Lower lobe of right lung (tissue), 2 donors: ENCODE measurements around the gene ZNF362. TPM values are rescaled to one million over a fixed set of nuclear protein-coding genes. Genes with fewer than 3 reads are reported as not detected.

Source experiments
- ATAC-seq, 2 donors: fragments of 200-7000 bp; cut with Tn5 transposase; one replicate each; pipeline ENCODE4 v1.9.1; 2020 to 2022; ENCODE audit warnings: mild to moderate bottlenecking in 2 of 2, moderate library complexity in 2 of 2
- DNase-seq: peaks from one replicate; pipeline ENCODE4 v3.0.0-alpha.2; 2020
- H3K27ac ChIP-seq: fragments of 200-600 bp; one replicate; pipeline ENCODE4 v1.8.0; 2022
- H3K27me3 ChIP-seq: fragments of 200-600 bp; one replicate; pipeline ENCODE4 v1.8.0; 2022; ENCODE audit warnings: low read depth
- H3K36me3 ChIP-seq: fragments of 200-600 bp; one replicate; pipeline ENCODE4 v1.8.0; 2022; ENCODE audit warnings: mild to moderate bottlenecking
- H3K4me1 ChIP-seq: fragments of 200-600 bp; one replicate; pipeline ENCODE4 v1.8.0; 2022
- H3K4me3 ChIP-seq: fragments of 200-600 bp; one replicate; pipeline ENCODE4 v1.8.0; 2022; ENCODE audit warnings: mild to moderate bottlenecking
- H3K9me3 ChIP-seq: fragments of 200-600 bp; one replicate; pipeline ENCODE4 v1.8.0; 2022
- intact Hi-C: fragments of 100-400 bp; cut with DNase I; formaldehyde crosslinking; loops from one replicate; pipeline ENCODE4 v1.11.0; 2022
- total RNA-seq: library from RNA; stranded (reverse); fragmentation: NEBNext Ultra II Directional; extraction: Animal tissue kit (Norgen Biotek cat#: 25700); gene quantifications from one replicate; pipeline ENCODE4 v1.2.1, GENCODE V29; 2021
- TF ChIP-seq, protein P1 (sequence below): fragments of 200-600 bp; IDR thresholded peaks from one replicate; pipeline ENCODE4 v1.8.0; 2022; ENCODE audit warnings: antibody characterized with exemption, mild to moderate bottlenecking
- donor health status: DM: no; HTN: yes; CAD: no; lungs with severe emphysema.

The ZNF362 gene
- total RNA-seq, 1 donor from 2014 or later = 30.7 TPM

- no peaks in the 10 kb centered on the region for H3K9me3 ChIP-seq
- intact Hi-C loops = no loop called here
- no peak for ATAC-seq
- H3K4me3 ChIP-seq = no peak overlapping the region
- H3K4me1 ChIP-seq = peaks cover 26% of the 10 kb centered on the region
- no peak for DNase-seq
- H3K27ac ChIP-seq = no peak overlapping the region
- H3K36me3 ChIP-seq = peaks cover 69% of the 10 kb centered on the region
- TF ChIP-seq, protein P1, sequence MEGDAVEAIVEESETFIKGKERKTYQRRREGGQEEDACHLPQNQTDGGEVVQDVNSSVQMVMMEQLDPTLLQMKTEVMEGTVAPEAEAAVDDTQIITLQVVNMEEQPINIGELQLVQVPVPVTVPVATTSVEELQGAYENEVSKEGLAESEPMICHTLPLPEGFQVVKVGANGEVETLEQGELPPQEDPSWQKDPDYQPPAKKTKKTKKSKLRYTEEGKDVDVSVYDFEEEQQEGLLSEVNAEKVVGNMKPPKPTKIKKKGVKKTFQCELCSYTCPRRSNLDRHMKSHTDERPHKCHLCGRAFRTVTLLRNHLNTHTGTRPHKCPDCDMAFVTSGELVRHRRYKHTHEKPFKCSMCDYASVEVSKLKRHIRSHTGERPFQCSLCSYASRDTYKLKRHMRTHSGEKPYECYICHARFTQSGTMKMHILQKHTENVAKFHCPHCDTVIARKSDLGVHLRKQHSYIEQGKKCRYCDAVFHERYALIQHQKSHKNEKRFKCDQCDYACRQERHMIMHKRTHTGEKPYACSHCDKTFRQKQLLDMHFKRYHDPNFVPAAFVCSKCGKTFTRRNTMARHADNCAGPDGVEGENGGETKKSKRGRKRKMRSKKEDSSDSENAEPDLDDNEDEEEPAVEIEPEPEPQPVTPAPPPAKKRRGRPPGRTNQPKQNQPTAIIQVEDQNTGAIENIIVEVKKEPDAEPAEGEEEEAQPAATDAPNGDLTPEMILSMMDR = no peak
- no peaks in the 10 kb centered on the region for H3K27me3 ChIP-seq
Observed at GRCh38 chr1:33323663-33324477, 67.6 kb downstream of the ZNF362 start.

DNA sequence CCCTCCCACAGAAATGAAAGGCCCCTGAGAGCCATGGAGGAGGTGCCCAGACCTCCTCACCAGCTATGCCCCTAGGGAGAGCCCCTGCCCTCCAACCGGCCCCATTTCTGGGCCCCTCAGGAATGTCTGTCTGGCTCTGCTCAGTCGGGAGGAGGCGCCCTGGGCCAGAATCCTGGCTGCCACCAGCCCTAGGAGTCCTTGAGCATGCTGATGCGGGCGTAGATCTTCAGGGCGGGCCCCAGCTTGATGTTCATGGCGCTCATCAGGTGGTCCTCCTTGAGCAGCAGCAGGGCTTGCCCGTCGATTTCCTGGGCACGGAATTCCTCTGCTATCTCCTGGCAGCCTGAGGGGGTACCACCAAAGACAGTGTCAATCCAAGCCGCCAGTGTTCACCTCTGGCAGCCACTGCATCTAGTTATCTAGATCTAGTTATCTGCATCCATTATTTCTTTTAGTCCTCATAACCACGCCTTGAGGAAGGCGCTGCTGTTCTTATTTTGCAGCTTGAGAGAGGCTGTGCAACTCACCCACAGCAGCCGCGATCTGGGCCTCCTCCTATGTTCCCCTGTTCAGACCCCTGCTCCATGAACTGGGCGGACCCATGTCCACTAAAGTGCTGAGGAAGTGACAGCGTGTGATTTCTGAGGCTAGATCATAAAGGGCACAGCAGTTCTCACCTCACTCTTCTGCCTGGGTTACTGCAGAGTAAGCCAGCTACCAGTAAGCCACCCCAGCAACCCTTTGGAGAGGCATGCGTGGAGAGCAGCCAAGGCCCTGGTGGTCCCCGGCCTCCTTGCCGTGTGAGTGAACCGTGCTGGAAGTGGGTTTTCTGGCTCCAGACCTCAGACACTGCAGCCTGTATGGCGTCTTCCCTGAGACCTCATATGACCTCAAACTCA, 68.6 kb downstream of the ZNF362 start:
- peak overlapping the region; percentile 36 for H3K27ac ChIP-seq
- H3K9me3 ChIP-seq = no peaks in the 10 kb centered on the region
- peaks cover 29% of the 10 kb centered on the region for H3K4me1 ChIP-seq
- no peak for ATAC-seq
- no peak for DNase-seq
- peaks cover 79% of the 10 kb centered on the region for H3K36me3 ChIP-seq
- intact Hi-C loops = no loop called here
- no peaks in the 10 kb centered on the region for H3K27me3 ChIP-seq
- no peak overlapping the region for H3K4me3 ChIP-seq
- TF ChIP-seq, protein P1 = no peak

DNA sequence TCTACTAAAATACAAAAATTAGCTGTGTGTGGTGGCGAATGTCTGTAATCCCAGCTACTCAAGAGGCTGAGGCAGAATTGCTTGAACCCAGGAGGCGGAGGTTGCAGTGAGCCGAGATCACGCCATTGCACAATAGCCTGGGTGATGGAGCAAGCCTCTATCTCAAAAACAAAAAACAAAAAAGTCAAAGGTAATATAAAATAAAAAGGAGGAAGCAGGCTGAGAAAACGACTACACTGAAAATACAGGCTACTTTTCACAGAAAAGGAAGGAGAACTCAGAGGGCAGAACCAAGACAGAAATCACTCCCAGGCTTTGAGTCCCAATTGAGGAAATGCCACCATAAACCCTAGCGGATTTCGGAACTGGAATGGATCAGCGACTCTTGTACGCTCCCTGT, 70.5 kb downstream of the ZNF362 start:
- intact Hi-C loops = no loop called here
- Histone ChIP-seq H3K4me1 (peaks cover 39% of the 10 kb centered on the region), H3K27me3 (no peaks in the 10 kb centered on the region), H3K27ac (no peak overlapping the region), H3K4me3 (no peak overlapping the region), H3K9me3 (no peaks in the 10 kb centered on the region), H3K36me3 (peaks cover 98% of the 10 kb centered on the region)
- peak; percentile 71 for DNase-seq
- peak; percentile 22 to 23 for ATAC-seq
- TF ChIP-seq, protein P1 = no peak

DNA sequence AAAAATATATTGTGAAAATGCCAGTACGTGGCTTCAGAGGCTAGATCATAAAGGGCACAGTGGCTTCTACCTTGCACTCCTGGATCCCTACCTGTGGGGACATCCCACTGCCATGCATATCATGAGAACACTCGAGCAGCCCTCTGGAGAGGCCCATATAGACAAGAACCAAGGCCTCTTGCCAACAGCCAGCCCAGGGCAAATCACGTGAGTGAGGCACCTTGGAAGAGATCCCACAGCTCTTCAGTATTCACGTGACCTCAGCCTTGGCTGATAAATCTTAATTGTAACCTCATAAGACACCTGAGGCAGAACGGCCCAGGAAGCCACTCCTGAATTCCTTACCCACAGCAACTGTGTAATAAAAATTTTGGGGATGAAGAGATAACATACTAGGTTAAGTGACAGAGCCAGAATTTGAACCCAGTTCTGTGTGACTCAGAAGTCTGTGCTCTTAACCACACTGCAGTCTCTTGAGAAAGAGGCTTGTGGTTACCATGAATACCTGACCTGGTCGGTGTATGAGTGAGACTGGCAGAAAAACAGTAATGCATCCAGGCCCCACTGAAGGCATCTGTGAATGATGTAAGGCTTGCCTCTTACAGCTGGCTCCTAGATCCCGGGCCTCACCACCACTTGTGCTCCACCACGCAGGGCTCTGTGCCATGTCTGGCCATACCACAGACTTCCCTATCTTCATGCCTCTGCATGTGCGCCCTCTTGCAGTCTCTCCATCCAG, 71.5 kb downstream of the ZNF362 start:
- Histone ChIP-seq H3K4me1 (peaks cover 49% of the 10 kb centered on the region), H3K36me3 (peaks cover 100% of the 10 kb centered on the region), H3K4me3 (no peak overlapping the region), H3K27me3 (no peaks in the 10 kb centered on the region), H3K27ac (peak overlapping the region; percentile 25), H3K9me3 (no peaks in the 10 kb centered on the region)
- TF ChIP-seq, protein P1 = no peak
- DNase-seq (peak; percentile 76), ATAC-seq (peak; percentile 73 to 77)
- intact Hi-C loops = no loop called here

DNA sequence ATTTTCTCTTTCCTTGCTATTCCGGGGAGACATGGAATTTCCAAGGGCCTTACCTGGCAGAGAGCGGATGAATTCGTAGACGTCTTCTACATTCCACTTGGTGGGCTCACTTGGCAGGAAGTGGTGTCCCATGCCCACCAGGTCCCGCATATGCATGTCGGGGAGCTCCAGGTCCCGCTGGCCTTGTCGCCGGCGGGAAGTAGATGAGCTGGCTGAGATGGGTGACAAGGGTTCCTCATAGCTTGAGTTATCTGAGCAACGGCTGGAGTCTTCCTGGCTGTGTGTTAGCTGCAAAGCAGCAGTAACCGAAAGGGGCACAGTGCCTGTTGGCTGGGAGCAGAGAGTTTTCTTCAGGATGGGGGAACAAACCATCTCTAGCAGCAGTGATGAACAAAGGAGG, 72.5 kb downstream of the ZNF362 start:
- DNase-seq (peak; percentile 16), ATAC-seq (no peak)
- H3K4me3 ChIP-seq = no peak overlapping the region
- H3K27ac ChIP-seq = peak overlapping the region; percentile 10
- TF ChIP-seq, protein P1 = no peak
- H3K27me3 ChIP-seq = no peaks in the 10 kb centered on the region
- peaks cover 60% of the 10 kb centered on the region for H3K4me1 ChIP-seq
- H3K9me3 ChIP-seq = no peaks in the 10 kb centered on the region
- intact Hi-C loops = no loop called here
- H3K36me3 ChIP-seq = peaks cover 100% of the 10 kb centered on the region
